Tibial nerve (tissue), 4 donors: ENCODE data around the gene LYPD4. TPM values are rescaled to one million over a fixed set of nuclear protein-coding genes. Genes with fewer than 3 reads are reported as not detected.

Experiments
- DNase-seq, 2 donors: peaks; one replicate each; pipeline ENCODE4 v3.0.0-alpha.2; 2019; ENCODE audit warnings: low spot score in 2 of 2
- H3K27ac ChIP-seq, 4 donors: fragments of 200-600 bp; sonication (generic) in 3 of 4; one replicate each; pipeline ENCODE4 v1.5.1; 2017 to 2019; ENCODE audit warnings: mild to moderate bottlenecking in 1 of 4
- H3K27me3 ChIP-seq, 2 donors: fragments of 200-600 bp; sonication (generic) in 1 of 2; one replicate each; pipeline versions ENCODE4 v1.5.1 to v1.6.0; 2017 to 2019
- H3K36me3 ChIP-seq, 3 donors: fragments of 200-600 bp; sonication (generic); one replicate each; pipeline ENCODE4 v1.5.1; 2018 to 2019
- H3K4me1 ChIP-seq, 4 donors: fragments of 200-600 bp; sonication (generic) in 3 of 4; one replicate each; pipeline ENCODE4 v1.5.1; 2017 to 2019
- H3K4me3 ChIP-seq, 4 donors: fragments of 200-600 bp; sonication (generic) in 3 of 4; one replicate each; pipeline ENCODE4 v1.5.1; 2017 to 2019; ENCODE audit warnings: mild to moderate bottlenecking in 1 of 4, moderate library complexity in 1 of 4
- H3K9me3 ChIP-seq, 4 donors: fragments of 200-600 bp; sonication (generic) in 3 of 4; one replicate each; pipeline ENCODE4 v1.5.1; 2017 to 2019
- CTCF ChIP-seq, 5 experiments: fragments of 200-600 bp in 3 of 5; fragments of 450-650 bp in 2 of 5; sonication (generic) in 3 of 5; IDR thresholded peaks; one replicate each; pipeline ENCODE4 v1.5.1; 2016 to 2019; ENCODE audit warnings: antibody characterized with exemption in 5 of 5, mild to moderate bottlenecking in 3 of 5, moderate library complexity in 2 of 5
- EP300 ChIP-seq, 2 donors: sonication (generic); formaldehyde crosslinking; IDR thresholded peaks; one replicate each; pipeline ENCODE4 v1.6.1; 2017; ENCODE audit warnings: antibody characterized with exemption in 2 of 2, mild to moderate bottlenecking in 1 of 2
- POLR2A ChIP-seq, 2 donors: fragments of 450-650 bp; IDR thresholded peaks; one replicate each; pipeline ENCODE4 v1.6.1; 2017; ENCODE audit warnings: antibody characterized with exemption in 2 of 2, mild to moderate bottlenecking in 2 of 2, moderate library complexity in 2 of 2
- WGBS, 2 donors: methylation state at CpG; one replicate each; pipeline ENCODE4 v1.1.5; 2018; 5-methylcytosine and 5-hydroxymethylcytosine counted together
- total RNA-seq, 4 donors: library from RNA; depleted of rRNA; stranded (reverse); fragments of >200 nt; gene quantifications; one replicate each; pipeline ENCODE4 v1.1.0, GENCODE V29; 2016

Gene LYPD4
- total RNA-seq, 4 donors from 2014 or later: not detected

GRCh38 chr19:41801792-41802211, 42.7 kb downstream of the LYPD4 start:
- no peak overlapping the region for H3K27ac ChIP-seq
- TF ChIP-seq EP300 (IDR thresholded peaks at IDR 0.05) (peak in 1 of 2 donors; percentile 47), POLR2A (IDR thresholded peaks at IDR 0.05) (no peak), CTCF (IDR thresholded peaks at IDR 0.05) (no peak)
- H3K4me3 ChIP-seq: no peak overlapping the region
- WGBS, 2 donors: 39 to 49% methylated on average over 2 of the region's 2 CpGs
- H3K36me3 ChIP-seq: no peaks in the 10 kb centered on the region
- peak in 1 of 2 donors; percentile 30 for DNase-seq
- peaks cover 0 to 7% (median 0%) of the 10 kb centered on the region in 4 donors for H3K4me1 ChIP-seq
- H3K9me3 ChIP-seq: peaks cover 0 to 8% (median 0%) of the 10 kb centered on the region in 4 donors
- H3K27me3 ChIP-seq: no peaks in the 10 kb centered on the region

GRCh38 chr19:41801031-41801430, 43.5 kb downstream of the LYPD4 start:
- peaks cover 0 to 8% (median 0%) of the 10 kb centered on the region in 4 donors for H3K9me3 ChIP-seq
- no peaks in the 10 kb centered on the region for H3K27me3 ChIP-seq
- no peaks in the 10 kb centered on the region for H3K36me3 ChIP-seq
- TF ChIP-seq CTCF (IDR thresholded peaks at IDR 0.05): no peak
- no peak for TF ChIP-seq EP300 (IDR thresholded peaks at IDR 0.05)
- TF ChIP-seq POLR2A (IDR thresholded peaks at IDR 0.05): no peak
- DNase-seq: no peak
- 74 to 90% methylated on average over 4 of the region's 4 CpGs for WGBS, 2 donors
- no peak overlapping the region for H3K4me3 ChIP-seq
- no peak overlapping the region for H3K27ac ChIP-seq
- H3K4me1 ChIP-seq: peaks cover 0 to 7% (median 0%) of the 10 kb centered on the region in 4 donors

- no peak for DNase-seq
- Histone ChIP-seq H3K9me3 (peaks cover 0 to 8% (median 0%) of the 10 kb centered on the region in 4 donors), H3K27ac (no peak overlapping the region), H3K27me3 (no peaks in the 10 kb centered on the region), H3K4me3 (no peak overlapping the region), H3K36me3 (no peaks in the 10 kb centered on the region), H3K4me1 (peaks cover 0 to 7% (median 0%) of the 10 kb centered on the region in 4 donors)
- 66 to 71% methylated on average over 9 of the region's 9 CpGs for WGBS, 2 donors
- no peak for TF ChIP-seq POLR2A (IDR thresholded peaks at IDR 0.05)
- TF ChIP-seq CTCF (IDR thresholded peaks at IDR 0.05): no peak
- no peak for TF ChIP-seq EP300 (IDR thresholded peaks at IDR 0.05)
Observed at GRCh38 chr19:41799444-41800000, 45.0 kb downstream of the LYPD4 start.

GRCh38 chr19:41796901-41797300, 47.6 kb downstream of the LYPD4 start:
- Histone ChIP-seq H3K4me1 (peaks cover 0 to under 1% (median 0%) of the 10 kb centered on the region in 4 donors), H3K9me3 (peaks cover 0 to 8% (median 0%) of the 10 kb centered on the region in 4 donors), H3K27me3 (peaks cover 0 to 6% of the 10 kb centered on the region in 2 donors), H3K36me3 (no peaks in the 10 kb centered on the region), H3K27ac (no peak overlapping the region), H3K4me3 (no peak overlapping the region)
- WGBS, 2 donors: 84 to 88% methylated on average over 1 of the region's 1 CpG
- DNase-seq: no peak
- TF ChIP-seq POLR2A (IDR thresholded peaks at IDR 0.05) (no peak), EP300 (IDR thresholded peaks at IDR 0.05) (no peak), CTCF (IDR thresholded peaks at IDR 0.05) (no peak)

GRCh38 chr19:41796362-41796761, 48.1 kb downstream of the LYPD4 start, which contains the start of gene CEACAM3:
Gene CEACAM3, plus strand, starts transcription at chr19:41796587. Its CDS starts 91 bp downstream, at chr19:41796678.
- Histone ChIP-seq H3K27ac (no peak within 1 kb of the TSS), H3K4me1 (no peaks in the 10 kb centered on the region), H3K4me3 (no peak within 1 kb of the TSS), H3K36me3 (no peaks in the 10 kb centered on the region), H3K9me3 (peaks cover 0 to 6% (median 0%) of the 10 kb centered on the region in 4 donors), H3K27me3 (peaks cover 0 to 6% of the 10 kb centered on the region in 2 donors)
- TF ChIP-seq CTCF (IDR thresholded peaks at IDR 0.05): no peak
- no peak for TF ChIP-seq EP300 (IDR thresholded peaks at IDR 0.05)
- TF ChIP-seq POLR2A (IDR thresholded peaks at IDR 0.05): no peak
- DNase-seq: no peak
